OCI-LY7 (cell line): ENCODE measurements around the gene OR2W3.

Source experiments
- EZH2phosphoT487 ChIP-seq: fragments of 200-600 bp; sonication (generic); IDR thresholded peaks from 2 replicates; pipeline ENCODE4 v1.6.1; 2018; ENCODE audit warnings: low read depth, borderline replicate concordance, mild to moderate bottlenecking, mixed run types, antibody characterized with exemption, low read length, moderate library complexity, mixed read lengths
- TF ChIP-seq, protein P1 (sequence below): fragments of 200-600 bp; sonication (generic); conservative IDR thresholded peaks from 2 replicates; pipeline ENCODE4 v1.5.1; 2014; ENCODE audit warnings: mild to moderate bottlenecking, antibody characterized with exemption, low read length, moderate library complexity, mixed read lengths

GRCh38 chr1:247914941-247915662, 19.7 kb downstream of the OR2W3 start:
- TF ChIP-seq, protein P1, sequence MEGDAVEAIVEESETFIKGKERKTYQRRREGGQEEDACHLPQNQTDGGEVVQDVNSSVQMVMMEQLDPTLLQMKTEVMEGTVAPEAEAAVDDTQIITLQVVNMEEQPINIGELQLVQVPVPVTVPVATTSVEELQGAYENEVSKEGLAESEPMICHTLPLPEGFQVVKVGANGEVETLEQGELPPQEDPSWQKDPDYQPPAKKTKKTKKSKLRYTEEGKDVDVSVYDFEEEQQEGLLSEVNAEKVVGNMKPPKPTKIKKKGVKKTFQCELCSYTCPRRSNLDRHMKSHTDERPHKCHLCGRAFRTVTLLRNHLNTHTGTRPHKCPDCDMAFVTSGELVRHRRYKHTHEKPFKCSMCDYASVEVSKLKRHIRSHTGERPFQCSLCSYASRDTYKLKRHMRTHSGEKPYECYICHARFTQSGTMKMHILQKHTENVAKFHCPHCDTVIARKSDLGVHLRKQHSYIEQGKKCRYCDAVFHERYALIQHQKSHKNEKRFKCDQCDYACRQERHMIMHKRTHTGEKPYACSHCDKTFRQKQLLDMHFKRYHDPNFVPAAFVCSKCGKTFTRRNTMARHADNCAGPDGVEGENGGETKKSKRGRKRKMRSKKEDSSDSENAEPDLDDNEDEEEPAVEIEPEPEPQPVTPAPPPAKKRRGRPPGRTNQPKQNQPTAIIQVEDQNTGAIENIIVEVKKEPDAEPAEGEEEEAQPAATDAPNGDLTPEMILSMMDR, result no peak
- no peak for TF ChIP-seq EZH2phosphoT487
